Measurements from ENCODE around the gene PDXDC1. TPM values are rescaled to one million over a fixed set of nuclear protein-coding genes. Genes with fewer than 3 reads are reported as not detected.
A peak's percentile ranks its signal among the peaks of the same experiment; 100 is the strongest.
"Not testable (repeated sequence)": the region's sequence is repeated elsewhere in the genome, so short reads cannot be mapped to it uniquely, and the experiment has no call there.

PDXDC1 gene
- total RNA-seq, 1 donor from 2014 or later, result 68.9 TPM

DNA sequence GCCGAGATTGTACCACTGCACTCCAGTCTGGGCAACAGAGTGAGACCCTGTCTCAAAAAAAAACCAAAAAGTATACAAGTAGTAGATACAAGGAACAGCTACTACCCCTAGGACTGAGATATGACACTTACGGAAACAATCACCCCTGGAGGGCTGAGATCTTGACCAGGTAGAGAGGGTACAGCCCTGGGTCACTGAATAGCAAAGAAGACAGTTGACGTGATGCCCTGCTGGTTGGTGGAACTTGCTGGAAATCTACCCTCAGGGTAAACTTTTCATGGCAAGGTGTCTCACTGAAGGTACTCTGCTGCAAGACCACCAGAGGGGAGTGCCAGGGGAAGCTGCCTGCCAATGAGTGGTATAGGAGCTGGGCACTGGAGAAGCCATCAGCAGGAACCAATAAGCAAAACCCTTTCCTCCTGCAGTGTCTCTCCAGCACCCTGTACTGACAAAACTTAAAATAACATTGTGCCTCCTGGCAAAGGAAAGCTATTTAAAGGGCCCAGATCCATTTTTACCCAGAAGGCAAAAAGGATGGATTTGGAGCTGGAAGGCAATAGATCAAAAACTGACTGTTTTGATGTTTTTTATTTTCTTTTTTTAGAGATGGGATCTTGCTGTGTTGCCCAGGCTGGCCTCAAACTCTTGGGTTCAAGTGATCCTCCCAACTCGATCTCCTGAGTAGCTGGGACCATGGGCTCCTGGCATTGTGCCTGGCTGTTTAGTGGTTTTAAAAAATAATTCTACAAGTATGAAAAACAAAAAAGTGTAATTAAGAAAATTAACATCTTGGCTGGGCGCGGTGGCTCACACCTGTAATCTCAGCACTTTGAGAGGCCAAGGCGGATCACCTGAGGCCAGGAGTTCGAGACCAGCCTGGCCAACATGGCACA lies 11.3 kb upstream of the PDXDC1 start:
- Mint-ChIP-seq H3K27me3 (peaks cover 10% of the 10 kb centered on the region), H3K4me1 (no peaks in the 10 kb centered on the region), H3K4me3 (no peak overlapping the region), H3K9me3 (no peaks in the 10 kb centered on the region), H3K27ac (no peak overlapping the region), H3K36me3 (ENCODE audit: low read depth) (no peaks in the 10 kb centered on the region)
- ChIA-PET CTCF (no interaction called here), POLR2A (no interaction called here)
- DNase-seq (no peak), ATAC-seq (ENCODE audit: low read depth) (no peak)
- TF ChIP-seq, protein P1, sequence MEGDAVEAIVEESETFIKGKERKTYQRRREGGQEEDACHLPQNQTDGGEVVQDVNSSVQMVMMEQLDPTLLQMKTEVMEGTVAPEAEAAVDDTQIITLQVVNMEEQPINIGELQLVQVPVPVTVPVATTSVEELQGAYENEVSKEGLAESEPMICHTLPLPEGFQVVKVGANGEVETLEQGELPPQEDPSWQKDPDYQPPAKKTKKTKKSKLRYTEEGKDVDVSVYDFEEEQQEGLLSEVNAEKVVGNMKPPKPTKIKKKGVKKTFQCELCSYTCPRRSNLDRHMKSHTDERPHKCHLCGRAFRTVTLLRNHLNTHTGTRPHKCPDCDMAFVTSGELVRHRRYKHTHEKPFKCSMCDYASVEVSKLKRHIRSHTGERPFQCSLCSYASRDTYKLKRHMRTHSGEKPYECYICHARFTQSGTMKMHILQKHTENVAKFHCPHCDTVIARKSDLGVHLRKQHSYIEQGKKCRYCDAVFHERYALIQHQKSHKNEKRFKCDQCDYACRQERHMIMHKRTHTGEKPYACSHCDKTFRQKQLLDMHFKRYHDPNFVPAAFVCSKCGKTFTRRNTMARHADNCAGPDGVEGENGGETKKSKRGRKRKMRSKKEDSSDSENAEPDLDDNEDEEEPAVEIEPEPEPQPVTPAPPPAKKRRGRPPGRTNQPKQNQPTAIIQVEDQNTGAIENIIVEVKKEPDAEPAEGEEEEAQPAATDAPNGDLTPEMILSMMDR (IDR thresholded peaks at IDR 0.05), result no peak
- intact Hi-C loops (cut with micrococcal nuclease), result loop anchor here (2.0 kb wide), 1 partner anchor 25 kb away; no protein-coding TSS in a partner anchor

- no peak for DNase-seq
Observed at GRCh38 chr16:14965328-14965727, 9.5 kb upstream of the PDXDC1 start.

DNA sequence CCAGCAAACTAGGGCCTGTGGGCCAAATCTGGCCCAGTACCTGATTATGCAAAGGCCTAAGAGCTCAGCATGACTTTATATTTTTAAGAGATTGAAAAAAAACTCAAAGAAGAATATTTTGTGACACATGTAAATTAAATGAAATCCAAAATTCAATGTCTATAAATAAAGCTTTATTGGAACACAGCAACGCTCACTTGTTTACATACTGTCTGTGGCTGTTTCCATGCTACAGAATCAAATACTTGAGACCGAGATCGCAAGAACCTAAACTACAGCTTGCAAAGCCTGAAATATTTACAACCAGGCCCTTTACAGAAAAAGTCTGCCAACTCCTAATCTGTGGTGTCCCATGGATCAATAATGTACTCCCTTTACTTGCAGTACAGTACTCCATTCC lies 5.0 kb upstream of the PDXDC1 start:
- CTCF ChIA-PET; POLR2A ChIA-PET; H3K36me3 Mint-ChIP-seq (ENCODE audit: low read depth); DNase-seq; H3K4me3 Mint-ChIP-seq; H3K4me1 Mint-ChIP-seq; H3K27ac Mint-ChIP-seq; ATAC-seq (ENCODE audit: low read depth); H3K27me3 Mint-ChIP-seq; H3K9me3 Mint-ChIP-seq: not testable (repeated sequence)
- intact Hi-C loops (cut with micrococcal nuclease), result loop anchor here (10.0 kb wide), 1 partner anchor 685 kb away; no protein-coding TSS in a partner anchor

More at GRCh38 chr16:14965328-14965727, 9.5 kb upstream of the PDXDC1 start:
- H3K27me3 Mint-ChIP-seq, result peaks cover 10% of the 10 kb centered on the region
- CTCF ChIA-PET, result no interaction called here
- no peak overlapping the region for H3K27ac Mint-ChIP-seq
- H3K4me1 Mint-ChIP-seq, result no peaks in the 10 kb centered on the region
- TF ChIP-seq, protein P1 (IDR thresholded peaks at IDR 0.05), result no peak
- H3K36me3 Mint-ChIP-seq (ENCODE audit: low read depth), result no peaks in the 10 kb centered on the region
- no peaks in the 10 kb centered on the region for H3K9me3 Mint-ChIP-seq
- intact Hi-C loops (cut with micrococcal nuclease), result no loop called here
- POLR2A ChIA-PET, result no interaction called here
- ATAC-seq (ENCODE audit: low read depth), result no peak
- H3K4me3 Mint-ChIP-seq, result no peak overlapping the region

GRCh38 chr16:14971621-14972228 lies 3.1 kb upstream of the PDXDC1 start:
- CTCF ChIA-PET; H3K9me3 Mint-ChIP-seq; H3K27me3 Mint-ChIP-seq; H3K36me3 Mint-ChIP-seq (ENCODE audit: low read depth); H3K4me3 Mint-ChIP-seq; ATAC-seq (ENCODE audit: low read depth); H3K27ac Mint-ChIP-seq; DNase-seq; POLR2A ChIA-PET: not testable (repeated sequence)
- intact Hi-C loops (cut with micrococcal nuclease), result loop anchor here (10.0 kb wide), 1 partner anchor 687 kb away; no protein-coding TSS in a partner anchor
- peaks cover 11% of the 10 kb centered on the region for H3K4me1 Mint-ChIP-seq

GRCh38 chr16:14973785-14974322 lies 972 bp upstream of the PDXDC1 start:
- H3K9me3 Mint-ChIP-seq; ATAC-seq (ENCODE audit: low read depth); H3K36me3 Mint-ChIP-seq (ENCODE audit: low read depth); POLR2A ChIA-PET; CTCF ChIA-PET; DNase-seq; H3K27ac Mint-ChIP-seq; H3K27me3 Mint-ChIP-seq: not testable (repeated sequence)
- intact Hi-C loops (cut with micrococcal nuclease), result loop anchor here (10.0 kb wide), 1 partner anchor 689 kb away; no protein-coding TSS in a partner anchor
- peaks cover 22% of the 10 kb centered on the region for H3K4me1 Mint-ChIP-seq
- peak overlapping the region; percentile 38 for H3K4me3 Mint-ChIP-seq

DNA sequence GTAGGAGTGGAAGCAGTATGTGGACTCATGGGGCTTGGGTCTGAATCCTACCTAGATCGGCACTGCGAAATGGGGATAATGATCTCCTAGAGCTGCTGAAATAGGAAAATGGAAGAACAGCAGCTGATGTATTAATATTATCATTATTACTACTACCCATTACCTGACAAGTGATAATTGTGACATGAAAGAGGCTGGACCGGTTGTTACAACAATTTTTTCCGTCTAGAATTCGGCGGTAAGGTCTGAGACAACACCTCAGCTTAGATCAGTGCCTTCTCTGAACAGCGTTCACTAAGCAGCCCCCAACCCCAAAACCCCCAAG lies 533 bp upstream of the PDXDC1 start:
- peaks cover 26% of the 10 kb centered on the region for H3K4me1 Mint-ChIP-seq
- DNase-seq; H3K9me3 Mint-ChIP-seq; ATAC-seq (ENCODE audit: low read depth); H3K36me3 Mint-ChIP-seq (ENCODE audit: low read depth); CTCF ChIA-PET; H3K27me3 Mint-ChIP-seq: not testable (repeated sequence)
- POLR2A ChIA-PET, result interaction anchor here (0.6 to 1.0 kb wide), 3 partner anchors 83 to 669 kb away, joined by 4 to 5 read pairs (median 5); partner anchors contain the start of genes MARF1 and NTAN1
- H3K4me3 Mint-ChIP-seq, result peak overlapping the region; percentile 92
- peak overlapping the region; percentile 91 for H3K27ac Mint-ChIP-seq
- intact Hi-C loops (cut with micrococcal nuclease), result loop anchor here (10.0 kb wide), 1 partner anchor 689 kb away; no protein-coding TSS in a partner anchor

DNA sequence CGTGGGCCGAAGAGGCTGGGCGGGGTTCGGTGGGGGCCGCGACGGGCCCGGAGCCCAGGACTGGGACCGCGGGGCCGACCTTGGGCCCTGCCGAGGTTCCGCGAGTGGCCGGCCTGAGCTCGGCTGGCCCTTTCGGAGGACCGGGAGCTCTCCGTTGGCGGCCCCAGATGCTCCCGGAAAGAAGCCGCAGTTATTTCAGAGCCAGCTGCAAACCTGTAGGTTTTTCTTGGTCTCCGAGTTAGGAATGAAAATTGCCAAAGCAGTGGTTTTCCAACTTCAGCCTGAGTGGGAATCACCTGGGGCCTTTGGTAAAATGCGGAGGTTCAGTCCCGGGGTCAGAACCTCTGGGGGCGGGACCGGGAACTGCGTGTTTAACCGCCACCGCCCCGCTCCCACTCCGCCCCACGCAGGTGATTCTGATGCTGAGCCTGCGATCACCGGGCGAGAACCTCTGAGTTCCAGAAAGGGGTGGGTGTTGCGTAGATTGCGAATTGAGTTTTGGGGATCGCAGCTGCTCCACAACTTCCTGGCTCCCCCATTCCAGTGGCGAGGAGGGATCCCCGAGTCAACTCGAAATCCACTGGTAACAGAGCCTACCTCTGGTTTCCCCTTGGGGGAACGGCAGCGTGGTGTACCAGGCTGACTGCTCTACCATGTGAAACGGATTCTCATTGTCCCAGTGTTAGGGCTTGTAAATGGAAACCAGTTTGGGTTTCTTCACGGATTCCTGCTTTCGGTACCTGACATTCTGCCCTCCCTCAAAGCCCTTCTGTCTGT lies 780 bp downstream of the PDXDC1 start:
- H3K36me3 Mint-ChIP-seq (ENCODE audit: low read depth); H3K27me3 Mint-ChIP-seq; CTCF ChIA-PET; H3K9me3 Mint-ChIP-seq: not testable (repeated sequence)
- intact Hi-C loops (cut with micrococcal nuclease), result loop anchor here (1.0 to 10.0 kb wide), 2 partner anchors 81 to 691 kb away; partner anchors contain the start of gene NTAN1
- DNase-seq (peak; percentile 49), ATAC-seq (ENCODE audit: low read depth) (peak; percentile 8)
- POLR2A ChIA-PET, result interaction anchor here (0.6 to 1.0 kb wide), 3 partner anchors 70 to 559 kb away, joined by 3 to 5 read pairs (median 5); partner anchors contain the start of gene NTAN1
- Mint-ChIP-seq H3K4me3 (peak overlapping the region; percentile 92), H3K27ac (peak overlapping the region; percentile 59), H3K4me1 (peaks cover 27% of the 10 kb centered on the region)

DNA sequence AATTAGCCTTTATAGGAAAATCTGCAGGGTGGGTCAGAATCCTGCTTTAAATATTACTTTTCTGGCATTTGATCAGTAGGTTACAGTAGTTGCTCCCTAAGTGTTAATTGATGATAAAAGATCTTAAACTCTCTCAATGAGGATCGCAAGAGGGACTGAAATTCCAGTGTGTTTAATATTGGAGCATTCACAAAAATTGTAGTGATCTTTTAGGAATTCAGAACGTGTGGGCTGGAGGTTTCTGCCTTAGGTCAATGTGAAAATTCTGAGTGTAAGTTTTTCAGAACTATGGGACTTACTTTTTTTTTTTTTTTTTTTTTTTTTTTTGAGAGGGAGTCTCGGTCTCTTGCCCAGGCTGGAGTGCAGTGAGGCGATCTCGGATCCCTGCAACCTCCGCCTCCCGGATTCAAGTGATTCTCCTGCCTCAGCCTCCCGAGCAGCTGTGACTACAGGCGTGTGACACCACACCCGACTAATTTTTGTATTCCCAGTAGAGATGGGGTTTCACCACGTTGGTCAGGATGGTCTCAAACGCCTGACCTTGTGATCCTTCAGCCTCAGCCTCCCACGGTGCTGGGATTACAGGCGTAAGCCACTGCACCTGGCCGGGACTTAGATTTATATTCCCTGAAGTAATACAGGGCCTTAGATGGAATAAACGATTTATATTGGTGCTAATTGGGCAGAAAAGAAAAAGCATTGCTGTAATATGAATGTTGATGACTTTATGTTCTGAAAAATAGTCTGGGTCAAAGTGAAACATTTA lies 2.3 kb downstream of the PDXDC1 start:
- H3K27ac Mint-ChIP-seq; DNase-seq; ATAC-seq (ENCODE audit: low read depth); CTCF ChIA-PET; H3K36me3 Mint-ChIP-seq (ENCODE audit: low read depth); H3K4me3 Mint-ChIP-seq; POLR2A ChIA-PET; H3K27me3 Mint-ChIP-seq; H3K9me3 Mint-ChIP-seq: not testable (repeated sequence)
- peaks cover 34% of the 10 kb centered on the region for H3K4me1 Mint-ChIP-seq
- intact Hi-C loops (cut with micrococcal nuclease), result loop anchor here (10.0 kb wide), 1 partner anchor 692 kb away; no protein-coding TSS in a partner anchor

GRCh38 chr16:14978281-14978680 lies 3.5 kb downstream of the PDXDC1 start:
- not testable (repeated sequence) for H3K27me3 Mint-ChIP-seq

More at GRCh38 chr16:14978281-14978680, 3.5 kb downstream of the PDXDC1 start:
- H3K9me3 Mint-ChIP-seq; POLR2A ChIA-PET; H3K36me3 Mint-ChIP-seq (ENCODE audit: low read depth); H3K27ac Mint-ChIP-seq; ATAC-seq (ENCODE audit: low read depth); DNase-seq; H3K4me3 Mint-ChIP-seq; CTCF ChIA-PET: not testable (repeated sequence)
- intact Hi-C loops (cut with micrococcal nuclease), result loop anchor here (10.0 kb wide), 1 partner anchor 693 kb away; no protein-coding TSS in a partner anchor
- H3K4me1 Mint-ChIP-seq, result peaks cover 39% of the 10 kb centered on the region

Measured in activated B cell treated with CpG ODN at 0.5 μM for 24 hours (primary cell).